GM19463 (cell line): ENCODE measurements around the gene SIGLECL1.

ENCODE experiments used
- ATAC-seq: cut with Tn5 transposase; IDR thresholded peaks from one replicate; pipeline ENCODE4 v1.9.1; 2021; ENCODE audit warnings: mild to moderate bottlenecking, moderate library complexity; ENCODE audit not compliant: unreplicated experiment

The SIGLECL1 gene

DNA sequence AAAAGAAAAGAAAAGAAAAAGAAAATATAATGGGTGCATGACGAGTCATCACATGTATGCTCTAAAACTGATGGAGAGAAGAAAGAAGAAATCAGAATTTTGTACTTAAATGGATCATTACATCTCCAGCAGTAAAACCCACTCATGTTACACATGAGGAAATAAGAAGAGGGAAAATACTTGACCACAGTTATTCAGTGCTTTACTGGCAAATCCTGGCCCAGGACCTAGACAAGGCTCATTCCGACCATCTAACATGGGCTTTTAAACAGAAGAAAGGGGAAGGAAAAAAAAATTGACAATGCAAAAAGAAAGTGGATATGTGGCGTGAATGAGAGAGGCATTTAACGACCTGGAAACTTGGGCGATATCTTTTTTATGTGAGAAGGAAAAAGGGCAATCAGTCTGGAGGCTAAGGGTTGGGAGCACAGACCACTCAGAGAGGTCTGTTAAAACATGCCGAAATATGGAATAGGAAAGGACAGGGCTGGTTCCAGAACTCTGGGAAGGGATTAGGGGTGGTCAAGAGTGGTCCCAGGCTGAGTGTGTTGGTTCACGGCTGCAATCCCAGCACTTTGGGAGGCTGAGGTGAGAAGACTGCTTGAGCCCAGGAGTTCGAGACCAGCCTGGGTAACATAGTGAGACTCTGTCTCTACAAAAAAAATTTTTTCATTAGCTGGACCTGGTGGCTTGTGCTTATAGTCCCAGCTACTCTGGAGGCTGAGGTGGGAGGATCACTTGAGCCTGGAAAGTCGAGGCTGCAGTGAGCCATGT, 1.6 kb downstream of the SIGLECL1 start:
- ATAC-seq = no peak

DNA sequence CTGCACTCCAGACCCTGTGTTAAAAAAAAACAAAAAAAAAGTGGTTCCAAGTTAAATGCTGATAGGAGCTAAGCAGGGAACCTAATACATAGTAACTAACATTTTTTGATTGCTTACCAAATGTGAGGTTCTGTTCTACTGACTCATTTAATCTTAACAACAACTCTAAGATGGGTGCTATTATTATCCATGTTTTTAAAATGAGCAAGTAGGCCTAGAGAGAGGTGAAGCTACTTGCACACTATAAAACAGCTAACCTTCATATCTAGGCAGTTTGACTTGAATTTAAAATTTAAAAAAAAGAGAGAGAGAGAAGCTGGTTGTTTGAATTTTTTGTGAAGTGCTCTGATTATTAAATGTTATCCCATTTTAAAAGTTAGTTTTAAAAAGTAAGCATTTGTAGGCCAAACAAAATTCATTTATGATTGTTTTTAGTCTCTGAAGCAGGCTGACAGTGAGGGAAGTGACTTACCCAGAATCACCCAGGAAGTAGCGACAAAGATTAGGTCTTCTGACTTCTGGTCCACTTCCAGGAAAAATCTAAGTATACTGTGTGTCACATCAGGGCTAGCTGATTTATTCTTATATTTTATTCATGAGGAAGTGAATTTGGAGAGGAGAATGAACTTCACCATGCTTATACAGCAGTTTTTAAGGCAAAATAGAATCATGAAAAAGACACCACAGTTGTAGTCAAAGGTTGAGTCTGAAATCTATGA, 2.4 kb downstream of the SIGLECL1 start:
- ATAC-seq = no peak

DNA sequence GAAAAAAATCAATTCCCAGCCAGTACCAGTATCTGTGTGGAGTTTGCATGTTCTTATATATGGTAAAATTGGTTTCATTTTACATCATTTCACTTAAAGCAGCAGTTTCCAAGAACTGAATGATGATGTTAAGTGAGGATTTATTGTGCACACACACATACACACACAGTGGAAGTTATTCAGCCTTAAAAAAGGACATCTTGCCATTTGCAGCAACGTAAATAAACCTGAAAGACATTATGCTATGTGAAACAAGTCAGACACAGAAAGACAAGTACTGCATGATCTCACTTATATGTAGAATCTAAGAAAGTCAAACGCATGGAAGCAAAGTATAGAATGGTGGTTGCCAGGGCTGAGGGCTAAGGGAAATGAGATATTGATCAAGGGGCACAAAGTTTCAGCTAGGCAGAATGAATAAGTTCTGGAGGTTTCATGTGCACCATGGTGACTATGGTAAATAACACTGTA, 5.3 kb downstream of the SIGLECL1 start:
- ATAC-seq = no peak

DNA sequence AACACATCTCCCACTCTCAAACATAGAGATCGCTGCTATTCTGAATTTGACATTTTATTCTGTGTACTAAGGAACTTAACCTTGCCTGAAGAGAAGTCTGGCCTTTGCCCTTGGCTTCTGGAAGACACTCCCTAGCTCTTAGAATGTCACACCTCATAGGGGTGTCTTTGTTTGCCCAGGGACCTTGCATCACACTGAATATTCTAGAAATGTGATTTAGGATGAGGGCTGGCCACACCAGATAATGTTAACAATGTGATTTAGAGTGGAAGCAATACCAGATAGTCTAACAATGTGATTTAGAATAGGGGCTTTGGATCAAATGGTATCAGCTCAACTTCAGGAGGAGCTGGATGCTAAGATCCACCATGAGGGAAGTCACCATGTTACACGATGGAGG, 6.6 kb downstream of the SIGLECL1 start:
- no peak for ATAC-seq

DNA sequence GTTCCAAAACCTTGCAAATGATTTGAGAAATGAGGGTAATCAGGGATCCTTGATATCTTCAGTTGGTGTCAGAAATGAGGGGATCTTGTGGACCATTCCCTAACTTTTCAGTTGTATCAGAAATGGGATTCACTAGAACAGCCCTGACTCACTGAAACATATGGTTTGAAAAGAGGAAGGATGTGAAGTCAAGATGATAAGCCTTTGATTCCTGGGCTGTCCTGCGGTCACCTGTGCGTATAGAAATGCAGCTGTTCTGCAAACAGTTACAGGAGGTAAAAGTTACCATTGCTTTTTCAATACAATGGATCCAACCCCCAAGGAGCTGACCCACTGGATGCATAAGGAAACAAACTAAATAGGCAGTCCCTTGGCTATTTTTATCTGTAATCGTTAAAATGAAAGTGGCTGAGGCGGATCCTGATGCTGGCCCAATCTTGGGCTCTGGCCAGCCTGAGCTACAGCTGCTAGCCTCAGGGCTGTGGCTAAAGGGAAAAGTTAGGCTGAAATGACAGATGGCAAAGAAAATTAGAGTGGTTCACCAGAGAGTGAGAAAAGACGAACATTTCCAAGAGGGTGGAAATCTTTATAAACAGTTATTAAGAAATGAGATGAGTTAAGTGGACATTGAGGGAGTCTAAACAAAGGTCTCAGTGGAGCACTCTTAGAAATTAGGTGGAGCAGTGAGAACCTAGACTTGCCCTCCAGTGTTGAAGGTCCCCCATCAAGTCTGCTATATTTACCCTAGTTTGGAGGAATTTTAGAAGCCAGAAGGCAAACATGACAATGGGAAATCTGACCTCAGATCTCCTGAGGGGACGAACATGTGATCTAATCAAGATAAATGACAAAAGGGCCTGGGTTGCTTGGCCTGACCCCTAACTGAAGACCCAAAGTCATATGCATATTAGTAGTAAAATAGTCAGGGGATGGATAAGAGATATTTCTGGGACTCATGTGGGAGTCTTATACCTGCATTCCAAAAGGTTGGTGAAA, 7.6 kb downstream of the SIGLECL1 start:
- no peak for ATAC-seq

DNA sequence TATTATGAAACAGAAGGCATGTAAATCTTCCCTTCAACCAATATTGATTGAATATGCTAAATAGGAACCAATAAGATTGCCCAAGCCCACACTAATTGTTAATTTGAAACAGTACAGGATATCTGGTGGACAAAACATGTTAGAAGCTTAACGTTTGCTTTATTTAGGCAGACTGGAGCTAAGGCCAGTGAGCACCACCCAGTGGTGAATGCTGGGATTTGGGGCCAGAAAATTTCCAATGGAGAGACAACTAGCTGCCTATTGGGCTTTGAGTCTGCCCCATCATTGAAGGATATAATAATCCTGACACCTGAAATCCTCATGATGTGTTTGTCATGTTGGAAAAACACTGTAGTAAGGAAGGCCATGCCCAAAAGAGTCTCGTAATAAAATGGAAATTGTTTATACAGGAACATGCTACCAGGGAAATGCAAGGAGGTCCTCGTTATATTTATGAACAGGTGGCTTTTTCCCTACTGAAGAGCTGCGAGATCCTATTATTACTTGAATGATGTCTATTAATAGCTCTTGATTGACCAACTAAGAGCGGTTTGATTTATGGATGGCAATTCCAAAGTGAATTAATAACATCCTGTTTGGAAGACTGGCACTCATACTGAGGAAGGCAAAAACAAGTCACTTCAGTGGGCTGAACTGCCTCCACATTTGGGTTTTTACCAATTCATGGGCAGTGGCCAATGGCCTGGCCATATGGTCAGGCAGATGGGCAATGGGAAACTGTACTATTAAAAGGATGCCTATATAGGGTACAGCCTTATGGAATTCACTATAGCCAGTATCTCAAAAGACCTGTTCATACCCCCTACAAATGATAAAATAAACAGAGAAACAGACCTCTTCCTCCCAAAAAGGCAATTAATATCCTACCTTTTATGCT, 8.7 kb downstream of the SIGLECL1 start:
- ATAC-seq = no peak

DNA sequence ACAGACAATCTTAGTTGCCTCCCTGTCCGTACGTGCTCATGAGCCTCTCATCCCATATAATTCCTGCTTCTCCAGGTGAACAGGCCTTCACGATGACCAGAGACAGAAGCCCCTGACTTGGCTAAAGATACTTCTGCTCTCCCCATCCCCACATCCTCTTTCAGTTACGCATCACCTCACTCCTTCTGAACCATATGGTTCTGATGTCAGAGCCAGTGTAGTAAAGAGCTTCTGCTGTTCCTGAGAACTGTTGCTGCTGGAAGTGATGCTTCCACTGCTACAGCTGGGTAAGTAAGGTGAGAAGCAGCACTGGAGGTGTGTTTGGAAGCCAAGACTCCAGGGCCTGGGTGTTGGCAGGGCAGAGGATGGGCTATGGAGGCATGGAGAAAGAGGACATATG, 12.9 kb downstream of the SIGLECL1 start:
- ATAC-seq = no peak

DNA sequence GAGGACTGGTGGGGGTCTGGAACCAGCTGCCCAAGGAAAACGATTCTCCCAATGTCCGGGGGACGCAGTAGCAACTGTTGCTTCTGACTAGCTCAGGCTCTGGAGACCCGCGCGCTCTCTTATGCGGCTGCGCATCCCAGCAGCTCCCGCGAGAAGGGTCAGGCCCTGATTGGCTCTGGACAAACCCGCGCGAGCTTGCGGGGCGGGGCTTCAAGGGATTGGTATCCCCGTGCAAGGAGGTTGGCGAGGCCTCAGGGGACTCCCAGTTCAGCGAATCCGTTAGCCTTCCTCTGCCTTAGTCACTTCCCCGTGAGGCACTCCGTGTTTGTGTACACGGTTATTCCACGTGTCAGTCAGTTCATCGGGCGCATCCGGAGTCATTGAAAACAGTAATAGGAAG, 20.2 kb downstream of the SIGLECL1 start:
- ATAC-seq = no peak

DNA sequence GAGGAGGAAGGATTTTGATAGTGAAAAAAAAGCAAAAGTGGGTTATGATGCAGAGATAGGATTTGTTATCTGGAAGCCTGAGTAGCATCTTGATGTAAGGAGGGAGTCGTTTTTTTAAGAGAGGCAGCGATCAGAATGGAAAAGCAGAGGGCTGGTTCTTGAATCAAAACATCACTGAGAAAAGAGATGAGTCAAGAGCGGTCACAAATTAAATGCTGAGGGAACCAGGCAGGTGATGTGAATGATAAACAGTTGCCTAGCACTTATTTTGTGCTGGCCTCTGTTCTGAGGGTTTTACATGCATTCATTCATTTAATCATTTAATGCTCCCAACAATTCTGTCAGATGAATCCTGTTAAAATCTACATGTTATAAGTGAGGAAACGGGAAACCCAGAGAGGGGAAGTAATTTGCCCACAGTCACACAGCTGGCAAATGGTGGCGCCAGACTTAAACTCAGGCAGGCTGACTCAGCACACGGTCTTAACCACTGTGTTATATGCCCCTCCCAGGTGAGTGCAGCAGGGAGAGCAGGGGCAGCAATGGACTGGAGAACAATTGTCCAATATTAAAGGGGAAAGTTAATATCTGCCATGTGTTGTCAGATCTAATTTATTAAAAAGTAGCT, 21.4 kb downstream of the SIGLECL1 start:
- no peak for ATAC-seq

DNA sequence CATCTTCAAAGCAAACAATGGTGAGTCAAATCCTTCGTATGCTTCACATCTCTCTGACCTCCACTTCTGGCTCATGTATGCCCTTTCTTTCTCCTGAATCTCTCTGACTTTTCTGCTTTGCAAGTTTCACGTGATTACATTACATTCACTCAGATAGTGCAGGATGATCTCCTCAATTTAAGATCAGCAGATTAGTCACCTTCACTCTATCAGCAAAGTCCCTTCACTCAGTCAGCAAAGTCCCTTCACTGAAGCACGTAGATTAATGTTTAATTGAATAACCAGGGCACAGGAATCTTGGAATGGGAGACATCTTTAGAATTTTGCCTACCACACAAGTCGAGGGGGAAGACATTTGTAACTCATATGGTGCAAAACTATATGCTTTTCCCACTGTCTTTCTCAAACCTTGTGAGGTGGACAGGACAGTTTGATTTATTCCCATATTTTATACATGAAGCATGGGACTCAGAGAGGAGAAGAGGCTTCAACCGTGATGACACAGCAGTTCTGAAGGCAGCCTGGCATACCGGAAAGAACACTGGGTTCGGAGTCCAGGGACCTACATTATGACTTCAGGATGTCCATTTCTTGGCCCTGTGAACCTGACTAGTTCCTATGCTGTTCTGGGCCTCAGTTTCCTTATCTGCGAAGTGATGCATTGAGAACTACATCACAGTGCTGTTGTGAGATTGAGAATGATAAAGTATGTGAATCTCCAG, 23.3 kb downstream of the SIGLECL1 start:
- ATAC-seq = no peak

DNA sequence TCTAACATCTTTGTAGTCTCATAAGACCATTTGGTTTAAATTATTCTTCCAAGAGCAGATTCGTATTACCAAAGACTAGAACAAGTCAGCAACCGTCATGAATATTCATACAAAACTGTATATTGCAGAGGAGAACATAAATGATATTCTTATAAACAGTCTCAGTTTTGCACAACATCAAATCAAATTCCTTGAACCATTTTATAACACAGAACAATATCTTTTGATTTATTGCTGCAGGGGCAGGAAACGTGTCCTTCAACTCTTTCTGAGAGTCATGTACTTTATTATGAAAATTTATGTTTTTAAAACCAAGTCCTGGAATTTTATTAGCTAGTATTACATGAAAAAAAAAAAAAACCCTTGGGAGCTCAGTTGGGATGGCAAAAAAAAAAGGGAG, 26.2 kb downstream of the SIGLECL1 start:
- no peak for ATAC-seq

DNA sequence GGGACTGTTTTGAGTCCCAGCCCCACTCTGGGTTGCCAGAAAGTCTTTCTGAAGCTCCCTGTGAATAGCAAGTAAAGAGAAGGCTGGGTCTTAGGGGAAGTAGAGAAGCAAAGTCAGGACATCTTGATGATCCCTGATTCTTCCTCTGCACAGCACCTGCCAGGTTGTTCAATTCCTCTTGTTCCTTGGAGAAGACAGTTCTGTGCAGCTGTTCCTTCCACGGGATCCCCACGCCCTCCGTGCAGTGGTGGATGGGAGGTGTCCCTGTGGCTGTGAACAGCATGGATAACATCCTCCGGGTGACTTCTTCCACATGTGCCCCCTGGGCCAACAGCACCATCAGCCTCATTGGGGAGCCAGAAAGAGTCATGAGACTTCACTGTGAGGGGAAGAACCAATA, 31.5 kb downstream of the SIGLECL1 start:
- ATAC-seq = no peak

DNA sequence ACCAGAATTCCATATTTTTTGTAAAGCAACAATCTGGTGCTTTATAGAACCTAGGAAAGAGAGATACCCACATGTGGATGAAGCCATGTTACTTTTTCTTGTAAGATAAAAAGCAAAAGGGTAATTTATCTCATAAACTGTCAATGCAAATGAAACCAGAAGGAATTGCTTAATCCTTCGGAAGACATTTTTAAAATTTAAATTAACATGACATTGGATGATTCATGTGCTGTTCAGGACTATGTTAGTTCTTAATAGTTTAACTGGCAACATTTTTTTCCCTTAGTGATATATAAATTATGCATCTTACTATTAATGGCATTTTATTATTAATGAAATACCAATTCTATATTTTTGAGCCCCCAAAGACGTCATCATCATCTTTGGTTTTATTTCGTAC, 34.8 kb downstream of the SIGLECL1 start:
- no peak for ATAC-seq

DNA sequence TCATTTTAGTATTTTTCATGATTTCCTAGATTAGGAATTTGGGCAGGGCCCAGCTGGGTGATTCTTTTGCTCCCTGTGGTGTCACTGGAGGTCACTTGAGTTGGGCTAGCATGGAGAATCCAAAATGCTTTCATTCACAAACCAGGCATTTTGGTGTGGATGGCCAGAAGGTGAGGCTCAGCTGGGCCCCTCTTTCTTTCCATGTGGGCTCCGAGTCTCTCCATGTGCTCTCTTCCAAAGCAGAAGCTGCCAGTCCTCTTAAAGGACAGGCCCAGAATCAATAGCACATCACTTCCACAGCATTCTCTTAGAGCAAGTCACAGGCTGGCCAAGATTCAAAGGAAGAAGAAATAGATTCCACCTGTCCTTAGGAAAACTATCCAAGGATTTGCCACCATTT, 38.8 kb downstream of the SIGLECL1 start:
- no peak for ATAC-seq

DNA sequence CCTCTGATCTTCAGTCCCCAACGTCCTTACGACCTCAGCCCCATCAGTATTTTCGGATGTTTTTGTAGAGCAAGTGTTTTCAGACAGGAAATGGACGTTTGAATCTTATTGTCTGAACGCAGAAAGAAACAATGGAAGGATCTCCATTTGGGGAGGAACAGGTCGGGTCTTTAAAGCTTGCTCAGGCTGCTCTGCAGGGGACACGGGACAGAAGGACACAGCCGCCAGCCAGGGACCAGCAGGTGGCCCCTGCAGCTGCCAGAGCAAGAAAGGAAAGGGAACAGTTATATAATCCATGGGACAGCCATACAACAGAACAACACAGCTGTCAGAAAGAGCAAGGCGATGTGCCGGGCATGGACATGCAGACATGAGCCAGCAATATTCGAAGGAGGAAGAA, 42.1 kb downstream of the SIGLECL1 start:
- no peak for ATAC-seq

DNA sequence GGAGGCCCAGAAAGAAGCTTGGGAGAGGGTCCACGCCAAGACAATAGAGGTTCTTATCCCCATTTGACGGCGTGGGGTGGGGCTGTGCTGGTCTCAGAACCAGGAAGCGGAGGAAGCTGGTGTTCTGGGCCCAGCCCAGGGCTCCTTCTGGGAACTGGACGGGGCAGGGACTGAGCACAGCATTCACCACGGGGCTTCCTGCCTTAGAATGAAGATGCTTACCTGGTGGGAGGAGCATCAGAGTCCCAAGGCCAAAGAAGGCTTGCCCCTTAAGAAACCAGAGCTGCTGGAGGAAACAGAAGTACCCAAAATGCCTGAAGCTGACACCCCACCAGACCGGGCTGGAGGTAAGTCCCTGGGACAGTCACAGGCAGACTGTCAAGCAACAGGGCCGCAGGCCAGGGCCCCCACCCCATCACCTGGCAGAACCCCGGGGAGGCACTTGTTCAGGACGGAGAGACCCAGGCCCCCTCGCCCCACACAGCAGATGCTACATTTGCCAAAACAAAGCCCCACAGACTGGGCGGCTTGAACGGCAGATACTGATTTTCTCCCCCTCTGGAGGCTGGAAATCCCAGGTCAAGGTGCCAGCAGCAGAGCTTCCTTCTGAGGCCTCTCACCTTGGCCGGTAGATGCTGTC, 42.8 kb downstream of the SIGLECL1 start:
- no peak for ATAC-seq

DNA sequence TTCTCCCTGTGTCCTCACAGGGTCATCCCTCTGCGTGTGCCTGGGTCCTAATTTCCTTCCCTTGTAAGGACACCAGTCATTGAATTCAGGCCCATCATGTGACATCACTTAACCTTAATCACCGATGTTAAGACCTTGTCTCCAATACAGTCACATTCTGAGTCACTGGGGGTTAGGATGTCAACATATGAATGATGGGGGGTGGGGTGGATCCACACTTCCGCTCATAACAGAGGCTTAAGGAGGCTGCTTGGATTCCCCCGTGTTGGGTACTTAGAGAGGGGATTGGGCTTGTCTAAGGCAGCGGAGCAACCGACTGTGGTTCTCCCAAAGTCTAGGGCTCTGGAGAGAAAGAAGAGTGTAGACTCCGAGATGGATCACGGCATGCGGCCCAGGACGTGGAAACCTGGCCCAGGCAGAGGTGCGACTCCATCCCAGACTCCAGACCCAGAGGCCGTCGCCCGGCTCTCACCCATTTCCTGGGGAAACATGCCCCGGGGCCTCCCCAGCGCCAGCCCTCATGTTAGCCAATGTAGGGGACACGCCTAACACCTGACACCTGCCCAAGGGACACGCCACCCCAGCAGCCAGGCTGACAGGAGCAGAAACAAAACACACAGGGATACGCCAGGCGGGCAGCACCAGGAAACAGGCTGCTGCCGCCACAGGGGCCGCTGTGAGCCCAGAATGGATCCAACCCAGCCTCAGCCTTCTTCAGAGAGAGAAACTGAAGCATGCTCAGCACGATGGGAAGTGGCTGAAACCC, 43.5 kb downstream of the SIGLECL1 start:
- ATAC-seq = no peak

DNA sequence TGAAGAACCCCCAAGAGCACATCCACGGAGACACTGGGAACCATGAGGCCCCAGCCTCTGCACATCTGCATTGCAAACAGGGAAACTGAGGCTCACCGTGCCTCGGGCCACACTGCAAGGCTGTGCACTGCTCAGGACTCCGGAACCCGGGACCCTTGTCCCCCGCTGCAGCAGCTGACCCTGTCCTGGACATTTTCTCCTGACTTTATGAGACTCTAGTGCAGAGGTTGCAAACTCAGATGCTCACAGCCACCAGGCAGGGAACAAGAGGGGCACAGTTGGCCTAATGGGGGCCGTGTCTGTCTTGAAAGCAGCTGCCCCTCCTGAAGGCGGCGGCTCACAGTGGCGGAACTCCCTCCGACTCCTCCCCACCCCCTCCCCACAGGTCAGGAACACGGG, 44.1 kb downstream of the SIGLECL1 start:
- ATAC-seq = no peak
